ENCODE measurements around the gene DLEU7. TPM values are rescaled to one million over a fixed set of nuclear protein-coding genes. Genes with fewer than 3 reads are reported as not detected.

DLEU7 gene
- total and polyA plus RNA-seq, 2 of the 13 experiments (the other 11 are each of a cell fraction or from before 2014, with no cell fraction given): not detected

GRCh38 chr13:50838031-50838430 lies 5.5 kb downstream of the DLEU7 start (continued):
- TF ChIP-seq E2F1 (CRISPR knock-in tag; IDR thresholded peaks at IDR 0.05) (no peak), GTF2F1 (IDR thresholded peaks at IDR 0.05; ENCODE audit: low read length) (no peak), PAF1 (CRISPR knock-in tag; IDR thresholded peaks at IDR 0.05) (no peak), ZSCAN29 (CRISPR knock-in tag; conservative IDR thresholded peaks at IDR 0.05) (no peak), ZNF260 (CRISPR knock-in tag; IDR thresholded peaks at IDR 0.05; ENCODE audit: borderline replicate concordance, low read depth) (no peak), CSRNP2 (CRISPR knock-in tag; conservative IDR thresholded peaks at IDR 0.05; ENCODE audit: low read depth) (no peak), ZMAT5 (CRISPR knock-in tag; IDR thresholded peaks at IDR 0.05; ENCODE audit: borderline replicate concordance, low read depth) (no peak), ELK4 (CRISPR knock-in tag; IDR thresholded peaks at IDR 0.05; ENCODE audit: borderline replicate concordance) (no peak), DMTF1 (CRISPR knock-in tag; IDR thresholded peaks at IDR 0.05) (no peak), ZKSCAN5 (CRISPR knock-in tag; IDR thresholded peaks at IDR 0.05) (no peak), CEBPZ (IDR thresholded peaks at IDR 0.05; ENCODE audit: low read length) (no peak), FOXP4 (CRISPR knock-in tag; IDR thresholded peaks at IDR 0.05) (no peak), ZNF784 (CRISPR knock-in tag; IDR thresholded peaks at IDR 0.05; ENCODE audit: borderline replicate concordance) (no peak)
